CD4-positive, alpha-beta T cell (primary cell): Measurements from ENCODE around the gene CT47B1. TPM values are rescaled to one million over a fixed set of nuclear protein-coding genes. Genes with fewer than 3 reads are reported as not detected.

Experiments used
- ATAC-seq: fragments of 200-7000 bp; cut with Tn5 transposase; one replicate; pipeline ENCODE4 v1.10.0; 2022; ENCODE audit warnings: mild to moderate bottlenecking; ENCODE audit not compliant: poor library complexity
- CTCF ChIA-PET: fragments of 350-600 bp; sonication (Branson Sonifier 250); formaldehyde crosslinking; loops from one replicate; lab custom pipeline; 2021; ENCODE audit warnings: antibody characterized with exemption, inconsistent platforms; lab: Charles Lee
- POLR2A ChIA-PET: fragments of 350-600 bp; sonication (Branson Sonifier 250); formaldehyde crosslinking; loops from one replicate; lab custom pipeline; 2021; ENCODE audit warnings: antibody characterized with exemption, inconsistent platforms; lab: Charles Lee
- DNase-seq, 14 experiments: peaks; one replicate each; pipeline ENCODE4 v3.0.0-alpha.2; 2013 to 2020; ENCODE audit warnings: mixed read lengths in 2 of 14
- H3K27ac ChIP-seq, 2 donors: one replicate each; pipeline versions ENCODE4 v1.5.1 to v1.7.0; 2013; ENCODE audit warnings: low read length in 2 of 2, low read depth in 1 of 2, mild to moderate bottlenecking in 1 of 2
- H3K27me3 ChIP-seq, 2 experiments: 1 replicate in 1 of 2; 2 replicates in 1 of 2; pipeline versions ENCODE4 v1.6.1 to v1.7.0; 2013; ENCODE audit warnings: low read length in 2 of 2, control low read depth in 1 of 2, mild to moderate bottlenecking in 1 of 2, moderate library complexity in 1 of 2; ENCODE audit not compliant: insufficient read depth in 2 of 2, control insufficient read depth in 1 of 2
- H3K36me3 ChIP-seq: one replicate; pipeline ENCODE4 v1.6.1; 2013; ENCODE audit warnings: low read length, control low read depth; ENCODE audit not compliant: insufficient read depth
- H3K4me1 ChIP-seq: one replicate; pipeline ENCODE4 v1.6.1; 2013; ENCODE audit warnings: low read length, control low read depth; ENCODE audit not compliant: insufficient read depth
- H3K4me3 ChIP-seq: one replicate; pipeline ENCODE4 v1.5.1; 2013; ENCODE audit warnings: mild to moderate bottlenecking, low read length, moderate library complexity
- H3K9me3 ChIP-seq, 2 experiments: 1 replicate in 1 of 2; 2 replicates in 1 of 2; pipeline versions ENCODE4 v1.6.1 to v1.7.0; 2013; ENCODE audit warnings: low read length in 2 of 2, mild to moderate bottlenecking in 2 of 2, control low read depth in 1 of 2, moderate library complexity in 1 of 2; ENCODE audit not compliant: control insufficient read depth in 1 of 2, insufficient read depth in 1 of 2
- H3K27ac Mint-ChIP-seq: one replicate; pipeline ENCODE4 v1.8.0; 2020; ENCODE audit warnings: mixed read lengths
- H3K27me3 Mint-ChIP-seq: one replicate; pipeline ENCODE4 v1.8.0; 2021; ENCODE audit warnings: mixed read lengths
- H3K36me3 Mint-ChIP-seq: one replicate; pipeline ENCODE4 v1.8.0; 2021; ENCODE audit warnings: low read depth, mixed read lengths
- H3K4me1 Mint-ChIP-seq: one replicate; pipeline ENCODE4 v1.8.0; 2021; ENCODE audit warnings: low read depth, mixed read lengths
- H3K4me3 Mint-ChIP-seq: one replicate; pipeline ENCODE4 v1.8.0; 2020; ENCODE audit warnings: mild to moderate bottlenecking, mixed read lengths
- H3K9me3 Mint-ChIP-seq: one replicate; pipeline ENCODE4 v1.8.0; 2020; ENCODE audit warnings: mixed read lengths
- intact Hi-C, 2 experiments: fragments of 100-400 bp; cut with DNase I in 1 of 2; cut with micrococcal nuclease in 1 of 2; formaldehyde crosslinking; loops; one replicate each; pipeline versions ENCODE4 v1.15.1 to v1.9.0; 2023 to 2025; cut with DNase I, micrococcal nuclease
- total RNA-seq, 174 experiments: library from RNA in 2 of 174; stranded (reverse) in 2 of 174; gene quantifications; one replicate each; pipeline ENCODE4 v1.2.3 and lab custom pipeline; 2021 to 2026
- TF ChIP-seq, protein P1 (sequence below): fragments of 200-600 bp; IDR thresholded peaks from one replicate; pipeline ENCODE4 v1.8.0; 2022; ENCODE audit warnings: antibody characterized with exemption, mild to moderate bottlenecking

The CT47B1 gene
- total RNA-seq, 2 experiments from 2014 or later, result not detected

DNA sequence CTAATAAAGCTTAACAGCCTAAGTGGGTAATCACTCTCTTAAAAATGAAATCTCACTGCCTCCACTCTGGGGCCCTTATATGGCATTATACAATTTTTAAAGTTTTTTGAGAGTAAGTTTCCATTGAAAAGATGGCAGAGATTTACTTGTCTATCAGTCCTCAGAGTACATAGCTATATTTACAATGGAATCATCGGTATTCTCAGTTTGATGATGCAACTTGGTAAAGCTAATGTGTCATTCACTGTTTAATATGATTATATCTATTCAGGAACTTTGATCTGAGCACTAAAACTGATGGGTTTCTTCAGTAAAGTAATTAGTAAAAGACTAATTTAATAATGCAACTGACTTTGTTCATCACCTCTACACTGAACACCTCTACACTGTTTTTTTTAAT is 51.6 kb downstream of the CT47B1 start:
- DNase-seq (no peak), ATAC-seq (no peak)
- Histone ChIP-seq H3K4me3 (no peak overlapping the region), H3K9me3 (no peaks in the 10 kb centered on the region), H3K27ac (no peak overlapping the region), H3K4me1 (no peaks in the 10 kb centered on the region), H3K27me3 (no peaks in the 10 kb centered on the region), H3K36me3 (no peaks in the 10 kb centered on the region)
- Mint-ChIP-seq H3K4me3 (no peak overlapping the region), H3K36me3 (no peaks in the 10 kb centered on the region), H3K27me3 (no peaks in the 10 kb centered on the region), H3K9me3 (no peaks in the 10 kb centered on the region), H3K4me1 (no peaks in the 10 kb centered on the region), H3K27ac (no peak overlapping the region)
- ChIA-PET POLR2A (no interaction called here), CTCF (no interaction called here)
- intact Hi-C loops, result no loop called here
- TF ChIP-seq, protein P1, sequence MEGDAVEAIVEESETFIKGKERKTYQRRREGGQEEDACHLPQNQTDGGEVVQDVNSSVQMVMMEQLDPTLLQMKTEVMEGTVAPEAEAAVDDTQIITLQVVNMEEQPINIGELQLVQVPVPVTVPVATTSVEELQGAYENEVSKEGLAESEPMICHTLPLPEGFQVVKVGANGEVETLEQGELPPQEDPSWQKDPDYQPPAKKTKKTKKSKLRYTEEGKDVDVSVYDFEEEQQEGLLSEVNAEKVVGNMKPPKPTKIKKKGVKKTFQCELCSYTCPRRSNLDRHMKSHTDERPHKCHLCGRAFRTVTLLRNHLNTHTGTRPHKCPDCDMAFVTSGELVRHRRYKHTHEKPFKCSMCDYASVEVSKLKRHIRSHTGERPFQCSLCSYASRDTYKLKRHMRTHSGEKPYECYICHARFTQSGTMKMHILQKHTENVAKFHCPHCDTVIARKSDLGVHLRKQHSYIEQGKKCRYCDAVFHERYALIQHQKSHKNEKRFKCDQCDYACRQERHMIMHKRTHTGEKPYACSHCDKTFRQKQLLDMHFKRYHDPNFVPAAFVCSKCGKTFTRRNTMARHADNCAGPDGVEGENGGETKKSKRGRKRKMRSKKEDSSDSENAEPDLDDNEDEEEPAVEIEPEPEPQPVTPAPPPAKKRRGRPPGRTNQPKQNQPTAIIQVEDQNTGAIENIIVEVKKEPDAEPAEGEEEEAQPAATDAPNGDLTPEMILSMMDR, result no peak

GRCh38 chrX:120823556-120823955 is 52.1 kb downstream of the CT47B1 start:
- POLR2A ChIA-PET, result no interaction called here
- no peaks in the 10 kb centered on the region for H3K27me3 Mint-ChIP-seq
- H3K27ac Mint-ChIP-seq, result no peak overlapping the region
- CTCF ChIA-PET, result no interaction called here
- no peaks in the 10 kb centered on the region for H3K9me3 Mint-ChIP-seq
- no peaks in the 10 kb centered on the region for H3K4me1 ChIP-seq
- H3K4me3 Mint-ChIP-seq, result no peak overlapping the region
- no peaks in the 10 kb centered on the region for H3K36me3 ChIP-seq
- TF ChIP-seq, protein P1, result no peak
- no peak for ATAC-seq
- H3K9me3 ChIP-seq, result no peaks in the 10 kb centered on the region
- no peak for DNase-seq
- H3K36me3 Mint-ChIP-seq, result no peaks in the 10 kb centered on the region
- no peak overlapping the region for H3K4me3 ChIP-seq
- no peaks in the 10 kb centered on the region for H3K4me1 Mint-ChIP-seq
- no peaks in the 10 kb centered on the region for H3K27me3 ChIP-seq
- intact Hi-C loops, result no loop called here
- no peak overlapping the region for H3K27ac ChIP-seq

Other genes with a start within 250 kb of the CT47B1 start
- 1 to 10 TPM; 2.3 to 3.3 TPM for gene C1GALT1C1, start 245.8 kb downstream of the CT47B1 start, total RNA-seq
- gene CT47A11, start 61.3 kb upstream of the CT47B1 start, total RNA-seq, result not detected
- not detected for gene CT47A10, start 66.2 kb upstream of the CT47B1 start, total RNA-seq
- gene CT47A9, start 71.0 kb upstream of the CT47B1 start, total RNA-seq, result not detected
- not detected for gene CT47A8, start 75.9 kb upstream of the CT47B1 start, total RNA-seq
- gene CT47A7, start 80.7 kb upstream of the CT47B1 start, total RNA-seq, result not detected
- not detected for gene CT47A6, start 85.6 kb upstream of the CT47B1 start, total RNA-seq
- not detected for gene CT47A5, start 90.5 kb upstream of the CT47B1 start, total RNA-seq
- not detected for gene CT47A4, start 95.3 kb upstream of the CT47B1 start, total RNA-seq
- gene CT47A3, start 100.2 kb upstream of the CT47B1 start, total RNA-seq, result not detected
- not detected for gene CT47A2, start 105.1 kb upstream of the CT47B1 start, total RNA-seq
- not detected for gene CT47A1, start 109.9 kb upstream of the CT47B1 start, total RNA-seq
- gene GLUD2, start 171.7 kb upstream of the CT47B1 start, total RNA-seq, result under 1 TPM in 1 of 2 experiments, not detected in 1; 0.31 TPM